HepG2 (cell line): Measurements from ENCODE around the gene GCDH. TPM values are rescaled to one million over a fixed set of nuclear protein-coding genes. Genes with fewer than 3 reads are reported as not detected.

Experiments
- ASH2L ChIP-seq: fragments of 300-600, 200-600 bp; sonication (generic); IDR thresholded peaks from 2 replicates; pipeline ENCODE4 v1.7.0; 2017; ENCODE audit warnings: low read depth, mild to moderate bottlenecking, moderate library complexity, mixed read lengths, low read length; ENCODE audit not compliant: insufficient read length
- FOXC1 ChIP-seq: sonication (generic); formaldehyde crosslinking; IDR thresholded peaks from 2 replicates; pipeline ENCODE4 v1.8.0; 2022; ENCODE audit warnings: mild to moderate bottlenecking, missing genetic modification reagents, borderline replicate concordance
- LCORL ChIP-seq, 2 experiments: fragments of 450-650 bp in 1 of 2; sonication (generic) in 1 of 2; formaldehyde crosslinking in 1 of 2; IDR thresholded peaks; 2 replicates each; pipeline versions ENCODE4 v1.5.0 to v1.6.1; 2017 to 2020; ENCODE audit warnings: antibody characterized with exemption in 1 of 2, missing genetic modification reagents in 1 of 2
- MED8 ChIP-seq: sonication (generic); formaldehyde crosslinking; IDR thresholded peaks from 2 replicates; pipeline ENCODE4 v1.8.1; 2023; ENCODE audit warnings: mild to moderate bottlenecking, missing genetic modification reagents; ENCODE audit not compliant: insufficient replicate concordance
- RFX3 ChIP-seq: IDR thresholded peaks from 2 replicates; pipeline ENCODE4 v1.6.1; 2016; ENCODE audit warnings: missing biosample characterization, missing genetic modification reagents
- SOX5 ChIP-seq: IDR thresholded peaks from 2 replicates; pipeline ENCODE4 v1.6.1; 2016; ENCODE audit warnings: borderline replicate concordance
- ZBTB42 ChIP-seq: sonication (generic); formaldehyde crosslinking; IDR thresholded peaks from 2 replicates; pipeline ENCODE4 v1.5.0; 2020; ENCODE audit warnings: mild to moderate bottlenecking, missing genetic modification reagents
- ZNF776 ChIP-seq: sonication (generic); formaldehyde crosslinking; IDR thresholded peaks from 2 replicates; pipeline ENCODE4 v1.4.0; 2020; ENCODE audit warnings: mild to moderate bottlenecking, missing genetic modification reagents
- polyA plus RNA-seq, 8 experiments: library from polyadenylated mRNA; depleted of rRNA in 3 of 8; stranded (reverse) in 7 of 8; unstranded in 1 of 8; fragments of >200 nt; fragmentation: Illumina TruSeq in 4 of 8; extraction: Trizol in 4 of 8; gene quantifications; 2 replicates each; pipeline versions ENCODE4 v1.2.1 to v1.2.3, GENCODE V29; 2011 to 2016; ENCODE audit warnings: low read depth in 4 of 8, missing spikeins in 1 of 8, mixed read lengths in 1 of 8; ENCODE audit not compliant: insufficient read depth in 1 of 8
- total RNA-seq, 5 experiments: library from RNA; depleted of rRNA; stranded (reverse); fragments of >200 nt; fragmentation: Illumina TruSeq; extraction: Trizol; gene quantifications; 2 replicates each; pipeline ENCODE4 v1.2.3, GENCODE V29; 2016; ENCODE audit warnings: low read depth in 1 of 5
- TF ChIP-seq, protein P1 (sequence below): sonication (generic); formaldehyde crosslinking; IDR thresholded peaks from 2 replicates; pipeline ENCODE4 v1.4.0; 2020; ENCODE audit warnings: missing genetic modification reagents, borderline replicate concordance
- TF ChIP-seq, protein P2 (sequence below): sonication (generic); formaldehyde crosslinking; IDR thresholded peaks from 2 replicates; pipeline ENCODE4 v1.8.1; 2023; ENCODE audit warnings: missing genetic modification reagents, mild to moderate bottlenecking, borderline replicate concordance
- TF ChIP-seq, protein P3 (sequence below): IDR thresholded peaks from 2 replicates; pipeline ENCODE4 v1.6.1; 2018; ENCODE audit warnings: missing genetic modification reagents, mild to moderate bottlenecking, missing compliant biosample characterization
- TF ChIP-seq, protein P4 (sequence below): sonication (generic); formaldehyde crosslinking; IDR thresholded peaks from 2 replicates; pipeline ENCODE4 v1.4.0; 2020; ENCODE audit warnings: missing genetic modification reagents, borderline replicate concordance
- TF ChIP-seq, protein P5 (sequence below): sonication (generic); formaldehyde crosslinking; IDR thresholded peaks from 2 replicates; pipeline ENCODE4 v1.4.0; 2020; ENCODE audit warnings: mild to moderate bottlenecking, low read depth, missing genetic modification reagents
- TF ChIP-seq, protein P6 (sequence below): sonication (generic); formaldehyde crosslinking; IDR thresholded peaks from 2 replicates; pipeline ENCODE4 v1.4.0; 2020; ENCODE audit warnings: missing genetic modification reagents
- TF ChIP-seq, protein P7 (sequence below): sonication (generic); formaldehyde crosslinking; IDR thresholded peaks from 2 replicates; pipeline ENCODE4 v1.4.0; 2020; ENCODE audit warnings: mild to moderate bottlenecking, low read depth, missing genetic modification reagents

GCDH gene
- total and polyA plus RNA-seq, 2 of the 13 experiments (the other 11 are each of a cell fraction or from before 2014, with no cell fraction given): 15.1 to 38.0 TPM

DNA sequence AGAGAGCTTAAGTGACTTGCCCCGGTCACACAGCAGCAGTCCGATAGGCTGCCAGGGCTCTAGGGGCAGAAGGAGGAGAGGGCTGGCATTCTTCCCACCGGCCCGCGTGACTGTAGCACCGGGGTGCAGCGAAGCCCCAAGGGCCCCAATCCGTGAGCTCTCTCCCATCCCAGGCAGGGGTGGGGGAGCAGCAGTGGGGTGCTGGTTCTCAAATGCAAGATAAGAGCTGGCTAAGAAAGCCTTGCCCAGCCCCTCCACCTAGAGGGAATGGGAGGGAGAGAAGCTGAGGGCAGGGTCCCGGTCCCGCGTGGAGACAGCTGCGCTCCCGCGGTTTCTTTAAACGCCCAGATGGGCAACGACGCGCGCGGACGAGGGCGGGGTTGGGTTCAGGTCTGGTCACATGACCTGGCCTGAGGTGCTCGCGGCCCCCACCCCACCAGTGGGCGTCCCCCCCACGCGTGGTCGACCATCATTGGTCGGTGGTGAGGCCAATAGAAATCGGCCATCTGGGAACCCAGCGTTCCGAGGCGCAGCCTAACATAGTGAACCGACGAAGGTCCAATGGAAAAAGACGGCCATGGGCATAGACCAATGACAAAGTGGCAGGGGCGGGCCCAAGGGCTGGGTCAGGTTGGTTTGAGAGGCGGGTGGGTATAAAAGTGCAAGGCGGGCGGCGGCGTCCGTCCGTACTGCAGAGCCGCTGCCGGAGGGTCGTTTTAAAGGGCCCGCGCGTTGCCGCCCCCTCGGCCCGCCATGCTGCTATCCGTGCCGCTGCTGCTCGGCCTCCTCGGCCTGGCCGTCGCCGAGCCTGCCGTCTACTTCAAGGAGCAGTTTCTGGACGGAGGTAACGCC, 47.2 kb downstream of the GCDH start, which contains the start of gene CALR (continued):
- TF ChIP-seq, protein P1, sequence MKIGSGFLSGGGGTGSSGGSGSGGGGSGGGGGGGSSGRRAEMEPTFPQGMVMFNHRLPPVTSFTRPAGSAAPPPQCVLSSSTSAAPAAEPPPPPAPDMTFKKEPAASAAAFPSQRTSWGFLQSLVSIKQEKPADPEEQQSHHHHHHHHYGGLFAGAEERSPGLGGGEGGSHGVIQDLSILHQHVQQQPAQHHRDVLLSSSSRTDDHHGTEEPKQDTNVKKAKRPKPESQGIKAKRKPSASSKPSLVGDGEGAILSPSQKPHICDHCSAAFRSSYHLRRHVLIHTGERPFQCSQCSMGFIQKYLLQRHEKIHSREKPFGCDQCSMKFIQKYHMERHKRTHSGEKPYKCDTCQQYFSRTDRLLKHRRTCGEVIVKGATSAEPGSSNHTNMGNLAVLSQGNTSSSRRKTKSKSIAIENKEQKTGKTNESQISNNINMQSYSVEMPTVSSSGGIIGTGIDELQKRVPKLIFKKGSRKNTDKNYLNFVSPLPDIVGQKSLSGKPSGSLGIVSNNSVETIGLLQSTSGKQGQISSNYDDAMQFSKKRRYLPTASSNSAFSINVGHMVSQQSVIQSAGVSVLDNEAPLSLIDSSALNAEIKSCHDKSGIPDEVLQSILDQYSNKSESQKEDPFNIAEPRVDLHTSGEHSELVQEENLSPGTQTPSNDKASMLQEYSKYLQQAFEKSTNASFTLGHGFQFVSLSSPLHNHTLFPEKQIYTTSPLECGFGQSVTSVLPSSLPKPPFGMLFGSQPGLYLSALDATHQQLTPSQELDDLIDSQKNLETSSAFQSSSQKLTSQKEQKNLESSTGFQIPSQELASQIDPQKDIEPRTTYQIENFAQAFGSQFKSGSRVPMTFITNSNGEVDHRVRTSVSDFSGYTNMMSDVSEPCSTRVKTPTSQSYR (CRISPR knock-in tag): peak; percentile 7; the same call in 1 of the 2 replicates
- TF ChIP-seq ZBTB42 (CRISPR knock-in tag) (no peak), FOXC1 (no peak), LCORL (IDR thresholded peaks at IDR 0.05) (no peak), LCORL (CRISPR knock-in tag; IDR thresholded peaks at IDR 0.05) (peak; percentile 16; the same call in 1 of the 2 replicates), ZNF776 (CRISPR knock-in tag) (peak; percentile 83), RFX3 (no peak), MED8 (no peak), SOX5 (peak; percentile 19; the same call in 1 of the 2 replicates), ASH2L (no peak)
- TF ChIP-seq, protein P2, sequence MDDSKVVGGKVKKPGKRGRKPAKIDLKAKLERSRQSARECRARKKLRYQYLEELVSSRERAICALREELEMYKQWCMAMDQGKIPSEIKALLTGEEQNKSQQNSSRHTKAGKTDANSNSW (CRISPR knock-in tag): no peak; the same call in 1 of the 2 replicates
- TF ChIP-seq, protein P3, sequence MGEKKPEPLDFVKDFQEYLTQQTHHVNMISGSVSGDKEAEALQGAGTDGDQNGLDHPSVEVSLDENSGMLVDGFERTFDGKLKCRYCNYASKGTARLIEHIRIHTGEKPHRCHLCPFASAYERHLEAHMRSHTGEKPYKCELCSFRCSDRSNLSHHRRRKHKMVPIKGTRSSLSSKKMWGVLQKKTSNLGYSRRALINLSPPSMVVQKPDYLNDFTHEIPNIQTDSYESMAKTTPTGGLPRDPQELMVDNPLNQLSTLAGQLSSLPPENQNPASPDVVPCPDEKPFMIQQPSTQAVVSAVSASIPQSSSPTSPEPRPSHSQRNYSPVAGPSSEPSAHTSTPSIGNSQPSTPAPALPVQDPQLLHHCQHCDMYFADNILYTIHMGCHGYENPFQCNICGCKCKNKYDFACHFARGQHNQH (CRISPR knock-in tag): peak; percentile 55; the same call in 1 of the 2 replicates
- TF ChIP-seq, protein P4, sequence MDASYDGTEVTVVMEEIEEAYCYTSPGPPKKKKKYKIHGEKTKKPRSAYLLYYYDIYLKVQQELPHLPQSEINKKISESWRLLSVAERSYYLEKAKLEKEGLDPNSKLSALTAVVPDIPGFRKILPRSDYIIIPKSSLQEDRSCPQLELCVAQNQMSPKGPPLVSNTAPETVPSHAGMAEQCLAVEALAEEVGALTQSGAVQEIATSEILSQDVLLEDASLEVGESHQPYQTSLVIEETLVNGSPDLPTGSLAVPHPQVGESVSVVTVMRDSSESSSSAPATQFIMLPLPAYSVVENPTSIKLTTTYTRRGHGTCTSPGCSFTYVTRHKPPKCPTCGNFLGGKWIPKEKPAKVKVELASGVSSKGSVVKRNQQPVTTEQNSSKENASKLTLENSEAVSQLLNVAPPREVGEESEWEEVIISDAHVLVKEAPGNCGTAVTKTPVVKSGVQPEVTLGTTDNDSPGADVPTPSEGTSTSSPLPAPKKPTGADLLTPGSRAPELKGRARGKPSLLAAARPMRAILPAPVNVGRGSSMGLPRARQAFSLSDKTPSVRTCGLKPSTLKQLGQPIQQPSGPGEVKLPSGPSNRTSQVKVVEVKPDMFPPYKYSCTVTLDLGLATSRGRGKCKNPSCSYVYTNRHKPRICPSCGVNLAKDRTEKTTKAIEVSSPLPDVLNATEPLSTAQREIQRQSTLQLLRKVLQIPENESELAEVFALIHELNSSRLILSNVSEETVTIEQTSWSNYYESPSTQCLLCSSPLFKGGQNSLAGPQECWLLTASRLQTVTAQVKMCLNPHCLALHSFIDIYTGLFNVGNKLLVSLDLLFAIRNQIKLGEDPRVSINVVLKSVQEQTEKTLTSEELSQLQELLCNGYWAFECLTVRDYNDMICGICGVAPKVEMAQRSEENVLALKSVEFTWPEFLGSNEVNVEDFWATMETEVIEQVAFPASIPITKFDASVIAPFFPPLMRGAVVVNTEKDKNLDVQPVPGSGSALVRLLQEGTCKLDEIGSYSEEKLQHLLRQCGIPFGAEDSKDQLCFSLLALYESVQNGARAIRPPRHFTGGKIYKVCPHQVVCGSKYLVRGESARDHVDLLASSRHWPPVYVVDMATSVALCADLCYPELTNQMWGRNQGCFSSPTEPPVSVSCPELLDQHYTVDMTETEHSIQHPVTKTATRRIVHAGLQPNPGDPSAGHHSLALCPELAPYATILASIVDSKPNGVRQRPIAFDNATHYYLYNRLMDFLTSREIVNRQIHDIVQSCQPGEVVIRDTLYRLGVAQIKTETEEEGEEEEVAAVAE: peak; percentile 97
- TF ChIP-seq, protein P5, sequence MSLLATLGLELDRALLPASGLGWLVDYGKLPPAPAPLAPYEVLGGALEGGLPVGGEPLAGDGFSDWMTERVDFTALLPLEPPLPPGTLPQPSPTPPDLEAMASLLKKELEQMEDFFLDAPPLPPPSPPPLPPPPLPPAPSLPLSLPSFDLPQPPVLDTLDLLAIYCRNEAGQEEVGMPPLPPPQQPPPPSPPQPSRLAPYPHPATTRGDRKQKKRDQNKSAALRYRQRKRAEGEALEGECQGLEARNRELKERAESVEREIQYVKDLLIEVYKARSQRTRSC (CRISPR knock-in tag): no peak
- TF ChIP-seq, protein P6, sequence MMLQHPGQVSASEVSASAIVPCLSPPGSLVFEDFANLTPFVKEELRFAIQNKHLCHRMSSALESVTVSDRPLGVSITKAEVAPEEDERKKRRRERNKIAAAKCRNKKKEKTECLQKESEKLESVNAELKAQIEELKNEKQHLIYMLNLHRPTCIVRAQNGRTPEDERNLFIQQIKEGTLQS (CRISPR knock-in tag): peak; percentile 20; the same call in 1 of the 2 replicates
- TF ChIP-seq, protein P7, sequence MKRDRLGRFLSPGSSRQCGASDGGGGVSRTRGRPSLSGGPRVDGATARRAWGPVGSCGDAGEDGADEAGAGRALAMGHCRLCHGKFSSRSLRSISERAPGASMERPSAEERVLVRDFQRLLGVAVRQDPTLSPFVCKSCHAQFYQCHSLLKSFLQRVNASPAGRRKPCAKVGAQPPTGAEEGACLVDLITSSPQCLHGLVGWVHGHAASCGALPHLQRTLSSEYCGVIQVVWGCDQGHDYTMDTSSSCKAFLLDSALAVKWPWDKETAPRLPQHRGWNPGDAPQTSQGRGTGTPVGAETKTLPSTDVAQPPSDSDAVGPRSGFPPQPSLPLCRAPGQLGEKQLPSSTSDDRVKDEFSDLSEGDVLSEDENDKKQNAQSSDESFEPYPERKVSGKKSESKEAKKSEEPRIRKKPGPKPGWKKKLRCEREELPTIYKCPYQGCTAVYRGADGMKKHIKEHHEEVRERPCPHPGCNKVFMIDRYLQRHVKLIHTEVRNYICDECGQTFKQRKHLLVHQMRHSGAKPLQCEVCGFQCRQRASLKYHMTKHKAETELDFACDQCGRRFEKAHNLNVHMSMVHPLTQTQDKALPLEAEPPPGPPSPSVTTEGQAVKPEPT (CRISPR knock-in tag): peak; percentile 51; the same call in 1 of the 2 replicates
